ENCODE measurements around the gene WDR18. TPM values are rescaled to one million over a fixed set of nuclear protein-coding genes. Genes with fewer than 3 reads are reported as not detected.

The WDR18 gene
- total RNA-seq, 1 donor from 2014 or later = 60.0 TPM

- peak; percentile 38 for TF ChIP-seq CTCF (IDR thresholded peaks at IDR 0.05; ENCODE audit: insufficient read depth, low read depth, low read length)
- no peak for TF ChIP-seq EZH2 (IDR thresholded peaks at IDR 0.05; ENCODE audit: insufficient read depth, low read length)
- peak overlapping the region; percentile 83 for H3K4me2 ChIP-seq (ENCODE audit: low read length)
- H3K9me3 Mint-ChIP-seq (ENCODE audit: unreplicated experiment) = no peaks in the 10 kb centered on the region
- no peak for FAIRE-seq
- H2AFZ ChIP-seq (ENCODE audit: low read depth, low read length) = peak overlapping the region; percentile 66
- H3K79me2 ChIP-seq (ENCODE audit: insufficient read depth, low read length) = peaks cover 15% of the 10 kb centered on the region
- peaks cover 6% of the 10 kb centered on the region for H3K4me1 Mint-ChIP-seq (ENCODE audit: low read depth, unreplicated experiment)
- H3K9ac ChIP-seq (ENCODE audit: low read length) = no peak overlapping the region
- peak overlapping the region; percentile 62 for H3K4me3 Mint-ChIP-seq (ENCODE audit: unreplicated experiment)
- no peaks in the 10 kb centered on the region for H3K36me3 ChIP-seq (ENCODE audit: insufficient read depth, low read length)
- H3K27ac Mint-ChIP-seq (ENCODE audit: unreplicated experiment) = no peak overlapping the region
- no peaks in the 10 kb centered on the region for H3K27me3 ChIP-seq (ENCODE audit: insufficient read depth, low read length)
- H3K27me3 Mint-ChIP-seq (ENCODE audit: low read depth, unreplicated experiment) = no peaks in the 10 kb centered on the region
- H4K20me1 ChIP-seq (ENCODE audit: insufficient read depth, low read length) = peaks cover 11% of the 10 kb centered on the region
- no peaks in the 10 kb centered on the region for H3K9me3 ChIP-seq (ENCODE audit: insufficient read depth, low read depth, low read length)
- DNase-seq (ENCODE audit: low read depth) = no peak
- peaks cover 18% of the 10 kb centered on the region for H3K4me1 ChIP-seq (ENCODE audit: insufficient read depth, low read length)
- H3K27ac ChIP-seq (ENCODE audit: low read depth, low read length) = no peak overlapping the region
- H3K4me3 ChIP-seq (ENCODE audit: insufficient read depth, low read depth, low read length) = peak overlapping the region; percentile 37
- no peaks in the 10 kb centered on the region for H3K36me3 Mint-ChIP-seq (ENCODE audit: low read depth, unreplicated experiment)
These were observed 1.5 kb upstream of the WDR18 start for GRCh38 chr19:982567-983170.

GRCh38 chr19:986083-986482 lies 1.9 kb downstream of the WDR18 start:
- H3K79me2 ChIP-seq (ENCODE audit: insufficient read depth, low read length) = peaks cover 15% of the 10 kb centered on the region
- no peak overlapping the region for H3K9ac ChIP-seq (ENCODE audit: low read length)
- DNase-seq (ENCODE audit: low read depth) (no peak), FAIRE-seq (no peak)
- H3K36me3 Mint-ChIP-seq (ENCODE audit: low read depth, unreplicated experiment) = peaks cover 3% of the 10 kb centered on the region
- peaks cover 23% of the 10 kb centered on the region for H4K20me1 ChIP-seq (ENCODE audit: insufficient read depth, low read length)
- no peaks in the 10 kb centered on the region for H3K9me3 Mint-ChIP-seq (ENCODE audit: unreplicated experiment)
- no peak overlapping the region for H3K27ac ChIP-seq (ENCODE audit: low read depth, low read length)
- peak overlapping the region; percentile 91 for H3K4me3 Mint-ChIP-seq (ENCODE audit: unreplicated experiment)
- H3K4me1 Mint-ChIP-seq (ENCODE audit: low read depth, unreplicated experiment) = peaks cover 4% of the 10 kb centered on the region
- H2AFZ ChIP-seq (ENCODE audit: low read depth, low read length) = no peak overlapping the region
- no peaks in the 10 kb centered on the region for H3K27me3 Mint-ChIP-seq (ENCODE audit: low read depth, unreplicated experiment)
- no peak overlapping the region for H3K4me2 ChIP-seq (ENCODE audit: low read length)
- no peaks in the 10 kb centered on the region for H3K27me3 ChIP-seq (ENCODE audit: insufficient read depth, low read length)
- no peaks in the 10 kb centered on the region for H3K36me3 ChIP-seq (ENCODE audit: insufficient read depth, low read length)
- TF ChIP-seq CTCF (IDR thresholded peaks at IDR 0.05; ENCODE audit: insufficient read depth, low read depth, low read length) (no peak), EZH2 (IDR thresholded peaks at IDR 0.05; ENCODE audit: insufficient read depth, low read length) (no peak)
- H3K27ac Mint-ChIP-seq (ENCODE audit: unreplicated experiment) = no peak overlapping the region
- no peak overlapping the region for H3K4me3 ChIP-seq (ENCODE audit: insufficient read depth, low read depth, low read length)
- peaks cover 14% of the 10 kb centered on the region for H3K4me1 ChIP-seq (ENCODE audit: insufficient read depth, low read length)
- no peaks in the 10 kb centered on the region for H3K9me3 ChIP-seq (ENCODE audit: insufficient read depth, low read depth, low read length)

- Mint-ChIP-seq H3K36me3 (ENCODE audit: low read depth, unreplicated experiment) (peaks cover 3% of the 10 kb centered on the region), H3K4me3 (ENCODE audit: unreplicated experiment) (no peak overlapping the region), H3K27me3 (ENCODE audit: low read depth, unreplicated experiment) (no peaks in the 10 kb centered on the region), H3K9me3 (ENCODE audit: unreplicated experiment) (no peaks in the 10 kb centered on the region), H3K27ac (ENCODE audit: unreplicated experiment) (no peak overlapping the region), H3K4me1 (ENCODE audit: low read depth, unreplicated experiment) (peaks cover 4% of the 10 kb centered on the region)
- Histone ChIP-seq H3K36me3 (ENCODE audit: insufficient read depth, low read length) (no peaks in the 10 kb centered on the region), H3K9ac (ENCODE audit: low read length) (no peak overlapping the region), H3K79me2 (ENCODE audit: insufficient read depth, low read length) (peaks cover 15% of the 10 kb centered on the region), H2AFZ (ENCODE audit: low read depth, low read length) (no peak overlapping the region), H3K4me2 (ENCODE audit: low read length) (no peak overlapping the region), H3K27ac (ENCODE audit: low read depth, low read length) (no peak overlapping the region), H3K4me1 (ENCODE audit: insufficient read depth, low read length) (peaks cover 14% of the 10 kb centered on the region), H3K27me3 (ENCODE audit: insufficient read depth, low read length) (no peaks in the 10 kb centered on the region), H4K20me1 (ENCODE audit: insufficient read depth, low read length) (peaks cover 23% of the 10 kb centered on the region), H3K4me3 (ENCODE audit: insufficient read depth, low read depth, low read length) (no peak overlapping the region), H3K9me3 (ENCODE audit: insufficient read depth, low read depth, low read length) (no peaks in the 10 kb centered on the region)
- TF ChIP-seq EZH2 (IDR thresholded peaks at IDR 0.05; ENCODE audit: insufficient read depth, low read length) = no peak
- no peak for TF ChIP-seq CTCF (IDR thresholded peaks at IDR 0.05; ENCODE audit: insufficient read depth, low read depth, low read length)
- no peak for FAIRE-seq
- no peak for DNase-seq (ENCODE audit: low read depth)
These were observed 3.9 kb downstream of the WDR18 start for GRCh38 chr19:988081-988480.
